Cerebellar cortex (tissue), 1 donor: ENCODE results near the gene SNRPB2.

ENCODE experiments used
- DNase-seq: peaks from one replicate; pipeline ENCODE4 v3.0.0-alpha.2; 2015; ENCODE audit warnings: low spot score

SNRPB2 gene

GRCh38 chr20:16729565-16730460 lies at the start of gene SNRPB2:
Gene SNRPB2, plus strand, starts transcription at chr20:16730026. Its CDS starts 1,677 bp downstream, at chr20:16731703.
- DNase-seq: peak; percentile 96

- no peak for DNase-seq
Measured at GRCh38 chr20:16684416-16684815, 45.4 kb upstream of the SNRPB2 start.

- no peak for DNase-seq
Measured at GRCh38 chr20:16689906-16690305, 39.9 kb upstream of the SNRPB2 start.

GRCh38 chr20:16691381-16691780 lies 38.4 kb upstream of the SNRPB2 start:
- no peak for DNase-seq

GRCh38 chr20:16692009-16692408 lies 37.8 kb upstream of the SNRPB2 start:
- DNase-seq: no peak

- DNase-seq: no peak
Measured at GRCh38 chr20:16692442-16692841, 37.4 kb upstream of the SNRPB2 start.

GRCh38 chr20:16693278-16693677 lies 36.5 kb upstream of the SNRPB2 start:
- no peak for DNase-seq

- DNase-seq: no peak
Measured at GRCh38 chr20:16694161-16694560, 35.7 kb upstream of the SNRPB2 start.

- DNase-seq: no peak
Measured at GRCh38 chr20:16695628-16696027, 34.2 kb upstream of the SNRPB2 start.

- no peak for DNase-seq
Measured at GRCh38 chr20:16699293-16699692, 30.5 kb upstream of the SNRPB2 start.

GRCh38 chr20:16701296-16701695 lies 28.5 kb upstream of the SNRPB2 start:
- DNase-seq: no peak

GRCh38 chr20:16703570-16703969 lies 26.3 kb upstream of the SNRPB2 start:
- DNase-seq: no peak

- DNase-seq: no peak
Measured at GRCh38 chr20:16707674-16708073, 22.2 kb upstream of the SNRPB2 start.

GRCh38 chr20:16708602-16709001 lies 21.2 kb upstream of the SNRPB2 start:
- no peak for DNase-seq

- DNase-seq: no peak
Measured at GRCh38 chr20:16709017-16709416, 20.8 kb upstream of the SNRPB2 start.

GRCh38 chr20:16710781-16711180 lies 19.0 kb upstream of the SNRPB2 start:
- DNase-seq: no peak

GRCh38 chr20:16711661-16712258 lies 18.1 kb upstream of the SNRPB2 start:
- DNase-seq: no peak

GRCh38 chr20:16712511-16712947 lies 17.3 kb upstream of the SNRPB2 start:
- no peak for DNase-seq

GRCh38 chr20:16713066-16713465 lies 16.8 kb upstream of the SNRPB2 start:
- DNase-seq: no peak

GRCh38 chr20:16714242-16714641 lies 15.6 kb upstream of the SNRPB2 start:
- no peak for DNase-seq

- no peak for DNase-seq
Measured at GRCh38 chr20:16714751-16715150, 15.1 kb upstream of the SNRPB2 start.

- no peak for DNase-seq
Measured at GRCh38 chr20:16719421-16719820, 10.4 kb upstream of the SNRPB2 start.

- DNase-seq: no peak
Measured at GRCh38 chr20:16729080-16729479, 746 bp upstream of the SNRPB2 start.
